NCI-H146 treated with DMSO at 0.1 percent for 48 hours (cell line): ENCODE data around the gene DCAKD.

ENCODE experiments used
- DNase-seq: peaks from one replicate; lab custom pipeline; 2025; ENCODE audit not compliant: unreplicated experiment; lab: John Stamatoyannopoulos, UW

The DCAKD gene, protein sequence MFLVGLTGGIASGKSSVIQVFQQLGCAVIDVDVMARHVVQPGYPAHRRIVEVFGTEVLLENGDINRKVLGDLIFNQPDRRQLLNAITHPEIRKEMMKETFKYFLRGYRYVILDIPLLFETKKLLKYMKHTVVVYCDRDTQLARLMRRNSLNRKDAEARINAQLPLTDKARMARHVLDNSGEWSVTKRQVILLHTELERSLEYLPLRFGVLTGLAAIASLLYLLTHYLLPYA

GRCh38 chr17:45051060-45051719 lies at the start of gene DCAKD:
DCAKD (minus strand) TSS chr17:45051632; CDS start chr17:45034885, 16,747 bp downstream.
- peak; percentile 90 for DNase-seq

- peak; percentile 36 for DNase-seq
These were observed 47.6 kb upstream of the DCAKD start for GRCh38 chr17:45098869-45099616.

- DNase-seq, result no peak
These were observed 46.8 kb upstream of the DCAKD start for GRCh38 chr17:45098081-45098868.

DNA sequence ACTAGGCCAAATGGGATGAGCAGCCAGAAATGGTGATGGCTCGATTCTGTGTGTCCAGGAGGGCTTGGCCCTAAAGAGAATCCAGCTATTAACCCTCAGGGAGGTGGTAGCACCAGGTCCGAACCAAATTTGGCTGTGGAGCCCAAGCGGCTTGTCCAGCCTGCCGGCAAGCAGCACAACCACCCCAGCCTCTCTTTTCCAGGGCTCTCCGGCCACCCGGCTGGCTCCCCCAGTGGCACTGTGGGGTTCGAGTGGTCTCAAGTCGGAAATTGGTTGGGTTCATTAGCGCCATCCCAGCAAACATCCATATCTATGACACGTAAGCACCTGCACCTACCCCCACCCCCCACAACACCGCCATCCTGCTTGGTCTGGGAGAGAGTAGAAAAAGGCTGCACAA lies 45.5 kb upstream of the DCAKD start:
- no peak for DNase-seq

DNA sequence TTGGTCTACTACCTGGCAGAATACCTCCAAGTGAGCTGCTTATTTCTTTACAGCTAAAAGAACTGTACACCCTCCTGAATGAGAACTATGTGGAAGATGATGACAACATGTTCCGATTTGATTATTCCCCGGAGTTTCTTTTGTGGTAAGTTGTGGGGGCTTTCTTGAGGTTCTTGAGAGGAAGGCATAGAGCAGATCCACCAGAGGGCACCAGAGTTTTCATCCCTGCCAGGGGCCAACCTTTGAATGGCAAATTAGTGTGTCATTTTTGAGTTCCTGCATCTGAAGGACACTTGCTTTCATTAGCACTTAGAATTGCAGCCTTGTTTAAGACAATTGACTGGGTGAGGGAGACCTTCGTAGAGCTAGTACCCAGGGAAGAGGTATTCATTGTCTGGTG lies 44.7 kb upstream of the DCAKD start:
- no peak for DNase-seq

DNA sequence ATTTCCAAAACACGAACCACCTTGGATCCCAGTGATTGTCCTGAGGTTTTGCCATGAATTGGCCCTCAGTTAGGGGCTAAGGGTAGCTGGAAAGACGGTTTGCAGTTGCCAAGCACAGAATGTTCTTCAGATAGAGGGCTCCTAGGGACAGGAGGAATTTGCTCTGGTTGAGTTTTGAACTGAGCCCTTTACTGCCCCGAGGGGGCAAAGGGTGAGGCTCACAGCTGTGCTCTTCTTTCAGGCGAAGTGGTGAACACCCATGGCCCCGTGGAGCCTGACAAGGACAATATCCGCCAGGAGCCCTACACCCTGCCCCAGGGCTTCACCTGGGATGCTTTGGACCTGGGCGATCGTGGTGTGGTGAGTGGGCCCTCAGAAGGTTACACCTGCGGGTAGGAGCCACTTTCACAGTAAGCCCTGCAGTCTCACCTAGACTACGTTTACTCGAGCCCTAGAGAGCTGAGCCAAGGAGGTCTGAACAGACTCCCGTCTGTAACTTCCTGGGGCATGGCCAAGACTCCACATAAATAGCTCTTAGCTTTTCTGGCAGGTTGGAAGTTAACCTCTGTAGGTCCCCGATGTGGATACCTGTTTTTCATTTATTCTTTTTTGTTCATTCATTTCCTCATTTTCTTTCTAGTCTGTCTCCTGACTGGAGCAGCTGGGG lies 42.1 kb upstream of the DCAKD start:
- no peak for DNase-seq

DNA sequence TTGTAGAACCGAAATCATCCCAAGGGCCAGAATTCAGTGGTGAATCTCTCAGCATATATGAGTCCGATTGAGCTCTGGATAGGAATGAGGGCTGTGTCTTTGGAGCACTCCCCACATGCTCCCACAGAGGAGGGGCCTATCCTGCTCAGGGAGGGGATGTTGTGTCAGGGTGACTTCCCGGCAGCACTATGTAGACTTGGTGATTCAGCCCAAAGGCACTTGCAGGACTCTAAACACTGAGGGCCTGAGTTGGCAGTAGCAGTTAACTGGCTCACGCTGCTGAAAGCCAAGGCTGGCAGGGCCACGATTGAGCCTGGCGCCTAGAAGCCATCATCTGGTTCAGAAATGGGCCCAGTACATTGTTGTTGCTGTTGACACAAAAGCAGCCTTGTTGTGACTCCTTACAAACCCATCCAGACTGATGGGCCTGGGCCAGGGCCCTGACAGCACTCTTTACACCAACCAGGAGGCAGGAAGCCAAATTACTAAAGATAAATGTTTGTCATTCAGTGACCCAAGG lies 41.5 kb upstream of the DCAKD start:
- no peak for DNase-seq

GRCh38 chr17:45091778-45092425 lies 40.5 kb upstream of the DCAKD start:
- no peak for DNase-seq

DNA sequence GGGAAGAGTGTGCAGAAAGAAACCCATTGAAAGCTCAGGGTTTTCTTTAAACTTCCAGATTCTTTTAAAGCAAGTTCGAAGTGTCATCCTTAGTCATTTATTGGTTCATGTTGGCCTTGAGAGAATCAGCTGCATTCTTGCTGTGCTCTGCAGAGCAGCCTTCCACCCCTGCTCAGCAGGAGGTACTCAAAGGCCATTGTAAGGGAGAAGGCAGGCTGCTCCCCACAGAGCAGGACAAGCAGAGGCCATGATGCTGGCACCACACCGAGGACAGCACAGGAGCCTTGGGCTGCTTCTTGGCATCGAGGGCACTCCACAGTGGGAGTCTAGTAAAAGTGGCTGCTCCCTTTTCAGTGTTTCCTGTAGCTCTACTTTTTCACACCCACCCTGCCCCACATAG lies 39.3 kb upstream of the DCAKD start:
- DNase-seq, result no peak

DNA sequence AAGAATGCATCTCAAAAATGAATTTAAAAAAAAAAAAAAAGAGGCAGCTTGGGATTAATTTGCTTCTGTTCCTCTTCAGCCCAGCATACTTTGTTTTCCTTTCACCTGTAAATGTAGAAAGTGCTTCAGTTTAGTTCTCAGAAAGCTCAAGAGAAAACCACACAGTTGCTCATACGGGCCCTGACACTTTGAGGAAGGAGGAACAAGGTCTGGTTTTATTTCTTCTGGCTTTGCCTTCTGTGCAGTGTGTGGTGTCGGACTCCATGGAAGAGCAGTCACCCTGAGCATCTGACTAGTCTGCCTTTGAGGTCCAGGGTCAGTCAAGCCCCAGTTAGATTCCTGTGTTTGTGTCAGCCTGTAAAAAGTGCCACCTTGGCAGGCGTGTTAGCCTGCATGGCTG lies 37.3 kb upstream of the DCAKD start:
- no peak for DNase-seq

GRCh38 chr17:45087978-45088377 lies 36.5 kb upstream of the DCAKD start:
- DNase-seq, result no peak

DNA sequence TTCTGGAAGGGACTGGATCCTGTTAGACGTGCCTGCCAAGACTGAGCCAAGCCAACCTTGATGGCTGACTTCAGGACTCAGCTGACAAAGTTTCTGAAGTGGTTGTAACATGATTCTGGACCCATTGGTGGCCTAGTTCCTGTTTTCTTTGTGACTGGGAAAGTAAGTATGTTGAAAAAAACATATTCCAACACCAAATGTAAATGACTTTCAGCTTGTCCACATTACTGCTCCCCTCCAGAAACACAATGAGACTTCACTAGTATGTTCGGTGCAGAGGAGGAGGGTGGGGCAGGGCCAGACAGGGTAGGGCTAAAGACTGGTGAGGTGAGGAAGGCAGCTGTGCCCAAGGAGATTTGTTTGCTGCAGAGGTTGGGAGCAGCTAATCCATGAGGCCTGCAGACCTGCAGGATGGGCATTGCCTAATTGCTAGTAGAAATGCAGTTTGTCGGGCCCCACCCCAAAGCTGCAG lies 36.1 kb upstream of the DCAKD start:
- no peak for DNase-seq

DNA sequence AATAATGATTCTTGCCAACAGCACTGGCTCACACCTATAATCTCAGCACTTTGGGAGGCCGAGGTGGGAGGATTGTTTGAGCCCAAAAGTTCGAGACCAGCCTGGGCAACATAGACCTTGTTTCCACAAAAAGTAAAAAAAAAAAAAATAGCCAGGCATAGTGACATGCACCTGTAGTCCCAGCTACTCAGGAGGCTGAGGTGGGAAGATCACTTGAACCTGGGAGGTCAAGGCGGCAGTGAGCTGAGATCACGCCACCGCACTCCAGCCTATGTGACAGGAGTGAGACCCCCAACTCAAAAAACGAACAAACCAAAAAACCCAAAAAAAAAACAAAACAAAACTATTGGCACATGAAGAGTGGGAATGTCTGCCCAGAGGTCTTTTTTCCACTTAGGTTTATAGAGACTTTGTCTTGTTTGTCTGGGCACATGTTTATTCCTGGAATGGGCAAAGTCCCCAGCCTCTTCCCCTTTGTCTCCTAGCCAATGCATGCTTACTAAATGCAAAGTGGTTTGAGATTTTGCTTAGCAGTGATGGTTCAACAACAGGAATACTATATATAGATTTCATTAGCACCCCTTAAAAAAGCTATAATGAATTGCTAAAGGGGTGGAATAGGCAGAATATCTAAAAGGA lies 35.6 kb upstream of the DCAKD start:
- DNase-seq, result no peak

DNA sequence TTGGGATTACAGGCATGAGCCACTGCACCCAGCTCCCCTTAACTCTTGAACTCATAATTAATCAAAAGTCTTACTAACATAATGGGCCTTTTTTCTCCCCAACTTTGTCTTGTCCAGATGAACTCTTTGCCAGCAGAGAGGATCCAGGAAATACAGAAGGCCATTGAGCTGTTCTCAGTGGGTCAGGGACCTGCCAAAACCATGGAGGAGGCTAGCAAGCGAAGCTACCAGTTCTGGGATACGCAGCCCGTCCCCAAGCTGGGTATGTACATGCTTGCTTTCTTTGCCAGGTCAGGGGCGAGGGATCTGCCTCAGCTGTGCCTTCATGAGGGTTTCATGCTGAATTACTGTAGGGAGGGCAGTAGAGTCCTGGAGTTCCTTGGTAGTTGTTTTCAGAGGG lies 35.0 kb upstream of the DCAKD start:
- no peak for DNase-seq

DNA sequence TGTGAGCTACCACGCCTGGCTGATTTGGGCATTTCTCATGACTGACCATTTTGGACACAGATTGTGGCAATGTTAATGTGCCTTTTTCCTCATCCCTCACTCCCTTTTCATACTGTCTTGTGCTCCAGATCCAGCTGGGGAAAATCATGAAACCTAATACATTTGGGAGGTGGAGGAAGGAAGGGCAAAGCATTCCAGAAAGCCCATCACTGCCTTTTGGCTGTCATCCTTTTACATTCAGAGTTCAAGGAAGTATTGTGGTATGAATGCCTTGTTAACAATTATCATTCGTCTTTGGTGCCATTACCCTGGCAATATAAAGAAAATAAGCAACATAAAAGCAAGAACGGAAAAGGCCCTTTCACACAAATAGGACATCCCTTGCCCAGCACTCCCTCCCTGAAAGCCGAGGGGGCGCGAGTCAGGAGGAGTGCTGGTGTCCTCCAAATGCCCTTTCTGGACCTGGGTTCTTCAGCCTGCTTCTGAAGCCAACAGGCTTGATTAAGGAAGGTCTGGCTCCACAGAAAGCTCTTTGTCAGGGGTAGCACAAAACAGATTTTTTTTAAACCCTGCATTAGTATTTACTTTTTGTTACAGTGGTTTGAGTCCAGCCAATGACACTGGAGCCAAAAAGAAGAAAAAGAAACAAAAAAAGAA lies 29.7 kb upstream of the DCAKD start:
- no peak for DNase-seq

DNA sequence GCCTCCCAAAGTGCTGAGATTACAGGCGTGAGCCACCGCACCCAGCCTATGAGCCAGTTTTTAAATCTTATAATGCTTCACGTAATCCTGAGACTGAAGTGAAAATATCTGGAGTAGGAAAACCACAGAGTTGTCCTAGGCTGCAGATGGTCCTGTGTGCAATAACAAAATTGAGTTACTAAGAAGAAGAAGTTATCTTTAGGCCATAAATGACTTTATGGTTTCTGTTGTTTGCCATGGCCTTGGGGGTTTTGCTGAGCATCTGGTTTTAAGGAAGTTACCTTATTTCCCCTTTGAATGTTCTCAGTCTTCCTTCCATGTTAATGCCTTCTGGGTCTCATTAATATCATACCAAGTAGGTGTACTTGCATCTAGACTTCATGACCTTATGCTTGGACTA lies 26.2 kb upstream of the DCAKD start:
- no peak for DNase-seq

DNA sequence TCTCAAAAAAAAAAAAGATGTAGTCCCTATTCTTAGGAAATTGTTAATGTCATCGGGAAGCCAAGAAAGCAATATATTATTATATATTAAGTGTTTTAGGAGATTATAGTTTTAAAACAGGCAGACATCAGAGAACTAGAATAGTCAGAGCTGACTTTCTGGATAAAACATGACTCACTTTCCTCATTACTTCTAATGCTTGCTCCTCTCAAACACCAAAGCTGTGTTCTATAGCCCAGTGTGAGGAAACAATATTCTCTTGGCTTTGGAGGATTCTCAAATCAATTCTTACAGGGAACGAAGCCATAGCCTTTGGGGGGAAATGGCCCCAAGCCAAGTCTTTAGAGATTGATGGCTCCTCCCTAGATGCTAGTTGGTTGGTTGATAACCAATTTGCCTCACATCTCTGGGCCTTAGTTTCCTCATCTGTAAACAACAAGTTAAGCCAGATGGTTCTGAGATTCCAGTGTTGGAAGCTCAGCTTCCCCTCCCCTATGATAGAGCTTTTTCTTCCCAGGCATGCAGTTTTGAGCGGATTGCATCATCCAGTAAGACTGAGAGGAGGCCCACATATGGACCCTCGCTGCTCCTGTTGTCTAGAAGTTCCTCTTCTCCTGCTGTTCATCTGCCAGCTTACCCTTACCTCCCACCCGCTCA lies 22.1 kb upstream of the DCAKD start:
- DNase-seq, result no peak

- no peak for DNase-seq
These were observed 19.4 kb upstream of the DCAKD start for GRCh38 chr17:45070809-45071208.

GRCh38 chr17:45070001-45070400 lies 18.6 kb upstream of the DCAKD start:
- no peak for DNase-seq
